Measurements from ENCODE around the gene RMND1. TPM values are rescaled to one million over a fixed set of nuclear protein-coding genes. Genes with fewer than 3 reads are reported as not detected.

The RMND1 gene
- total and polyA plus RNA-seq, 9 of the 15 experiments (the other 6 are each of a cell fraction or from before 2014, with no cell fraction given) = 26.9 to 47.8 (median 36.2) TPM

- TF ChIP-seq ARID3B (CRISPR knock-in tag; IDR thresholded peaks at IDR 0.05; ENCODE audit: borderline replicate concordance) = no peak
- TF ChIP-seq PML (IDR thresholded peaks at IDR 0.05; ENCODE audit: low read length) = peak; percentile 27
- peak; percentile 100 for TF ChIP-seq RAD51 (IDR thresholded peaks at IDR 0.05; ENCODE audit: borderline replicate concordance, low read depth)
- TF ChIP-seq SP1 (CRISPR knock-in tag; IDR thresholded peaks at IDR 0.05) = peak; percentile 99
- peak; percentile 78 for TF ChIP-seq MBD2 (IDR thresholded peaks at IDR 0.05; ENCODE audit: borderline replicate concordance, low read depth)
- no peak for TF ChIP-seq ZNF76 (CRISPR knock-in tag; IDR thresholded peaks at IDR 0.05; ENCODE audit: borderline replicate concordance)
- peak; percentile 97 for TF ChIP-seq GABPA (tag; conservative IDR thresholded peaks at IDR 0.05; ENCODE audit: low read depth)
- TF ChIP-seq ZSCAN32 (CRISPR knock-in tag; IDR thresholded peaks at IDR 0.05) = 0 out of 2 replicates have a peak, but pooled peaks have one; percentile 9
- no peak for TF ChIP-seq CBFB (CRISPR knock-in tag; IDR thresholded peaks at IDR 0.05)
- no peak for TF ChIP-seq ZNF695 (CRISPR knock-in tag; IDR thresholded peaks at IDR 0.05)
- TF ChIP-seq RBFOX2 (IDR thresholded peaks at IDR 0.05; ENCODE audit: low read depth, low read length) = peak; percentile 96
- TF ChIP-seq GATAD2B (IDR thresholded peaks at IDR 0.05; ENCODE audit: borderline replicate concordance) = peak; percentile 93
- TF ChIP-seq TAF9B (IDR thresholded peaks at IDR 0.05; ENCODE audit: partially characterized antibody) = peak; percentile 53
- TF ChIP-seq ZNF431 (CRISPR knock-in tag; IDR thresholded peaks at IDR 0.05) = peak; percentile 24; the same call in 1 of the 2 replicates
- TF ChIP-seq POLR2AphosphoS5 (IDR thresholded peaks at IDR 0.05; ENCODE audit: control insufficient read depth, insufficient read depth, low read depth, low read length) = peak; percentile 74; the same call in 1 of the 2 replicates
- TF ChIP-seq RNF2 (IDR thresholded peaks at IDR 0.05) = peak; percentile 83; the same call in 1 of the 2 replicates
- 0 out of 2 replicates have a peak, but pooled peaks have one; percentile 13 for TF ChIP-seq ZC3H8 (IDR thresholded peaks at IDR 0.05)
- no peak for TF ChIP-seq MYBL2 (IDR thresholded peaks at IDR 0.05; ENCODE audit: low read depth)
- no peak for TF ChIP-seq MYBL2 (CRISPR knock-in tag; IDR thresholded peaks at IDR 0.05; ENCODE audit: borderline replicate concordance)
- TF ChIP-seq ZNF75A (CRISPR knock-in tag; IDR thresholded peaks at IDR 0.05) = no peak
- TF ChIP-seq, protein P1, sequence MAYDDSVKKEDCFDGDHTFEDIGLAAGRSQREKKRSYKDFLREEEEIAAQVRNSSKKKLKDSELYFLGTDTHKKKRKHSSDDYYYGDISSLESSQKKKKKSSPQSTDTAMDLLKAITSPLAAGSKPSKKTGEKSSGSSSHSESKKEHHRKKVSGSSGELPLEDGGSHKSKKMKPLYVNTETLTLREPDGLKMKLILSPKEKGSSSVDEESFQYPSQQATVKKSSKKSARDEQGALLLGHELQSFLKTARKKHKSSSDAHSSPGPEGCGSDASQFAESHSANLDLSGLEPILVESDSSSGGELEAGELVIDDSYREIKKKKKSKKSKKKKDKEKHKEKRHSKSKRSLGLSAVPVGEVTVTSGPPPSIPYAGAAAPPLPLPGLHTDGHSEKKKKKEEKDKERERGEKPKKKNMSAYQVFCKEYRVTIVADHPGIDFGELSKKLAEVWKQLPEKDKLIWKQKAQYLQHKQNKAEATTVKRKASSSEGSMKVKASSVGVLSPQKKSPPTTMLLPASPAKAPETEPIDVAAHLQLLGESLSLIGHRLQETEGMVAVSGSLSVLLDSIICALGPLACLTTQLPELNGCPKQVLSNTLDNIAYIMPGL (CRISPR knock-in tag; IDR thresholded peaks at IDR 0.05) = peak; percentile 80
- TF ChIP-seq, protein P2, sequence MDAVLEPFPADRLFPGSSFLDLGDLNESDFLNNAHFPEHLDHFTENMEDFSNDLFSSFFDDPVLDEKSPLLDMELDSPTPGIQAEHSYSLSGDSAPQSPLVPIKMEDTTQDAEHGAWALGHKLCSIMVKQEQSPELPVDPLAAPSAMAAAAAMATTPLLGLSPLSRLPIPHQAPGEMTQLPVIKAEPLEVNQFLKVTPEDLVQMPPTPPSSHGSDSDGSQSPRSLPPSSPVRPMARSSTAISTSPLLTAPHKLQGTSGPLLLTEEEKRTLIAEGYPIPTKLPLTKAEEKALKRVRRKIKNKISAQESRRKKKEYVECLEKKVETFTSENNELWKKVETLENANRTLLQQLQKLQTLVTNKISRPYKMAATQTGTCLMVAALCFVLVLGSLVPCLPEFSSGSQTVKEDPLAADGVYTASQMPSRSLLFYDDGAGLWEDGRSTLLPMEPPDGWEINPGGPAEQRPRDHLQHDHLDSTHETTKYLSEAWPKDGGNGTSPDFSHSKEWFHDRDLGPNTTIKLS (IDR thresholded peaks at IDR 0.05; ENCODE audit: borderline replicate concordance, low read depth) = no peak; the same call in 1 of the 2 replicates
- peak; percentile 47 for TF ChIP-seq HDAC3 (IDR thresholded peaks at IDR 0.05; ENCODE audit: borderline replicate concordance, partially characterized antibody)
- TF ChIP-seq, protein P3, sequence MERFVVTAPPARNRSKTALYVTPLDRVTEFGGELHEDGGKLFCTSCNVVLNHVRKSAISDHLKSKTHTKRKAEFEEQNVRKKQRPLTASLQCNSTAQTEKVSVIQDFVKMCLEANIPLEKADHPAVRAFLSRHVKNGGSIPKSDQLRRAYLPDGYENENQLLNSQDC (CRISPR knock-in tag; IDR thresholded peaks at IDR 0.05) = peak; percentile 58; the same call in 1 of the 2 replicates
Measured at GRCh38 chr6:151451950-151452749, at the start of gene RMND1 (continued).

Measured in K562 (cell line).